Uterus (tissue), 4 donors: ENCODE data around the gene NPAS2. TPM values are rescaled to one million over a fixed set of nuclear protein-coding genes. Genes with fewer than 3 reads are reported as not detected.

ENCODE experiments used
- DNase-seq, 2 donors: peaks; one replicate each; pipeline ENCODE4 v3.0.0-alpha.2; 2019 to 2020
- H3K27ac ChIP-seq, 2 donors: fragments of 200-600 bp; sonication (generic); 1 replicate in 1 of 2; 2 replicates in 1 of 2; pipeline ENCODE4 v1.5.1; 2016 to 2018
- H3K27me3 ChIP-seq, 2 donors: fragments of 200-600 bp; sonication (generic); one replicate each; pipeline ENCODE4 v1.5.1; 2018 to 2019; ENCODE audit warnings: control low read depth in 1 of 2
- H3K36me3 ChIP-seq, 2 donors: fragments of 200-600 bp; sonication (generic); one replicate each; pipeline ENCODE4 v1.5.1; 2019; ENCODE audit warnings: control low read depth in 1 of 2
- H3K4me1 ChIP-seq, 2 donors: fragments of 200-600 bp; sonication (generic); one replicate each; pipeline ENCODE4 v1.5.1; 2018 to 2019; ENCODE audit warnings: control low read depth in 1 of 2
- H3K4me3 ChIP-seq, 2 donors: fragments of 200-600 bp; sonication (generic); 1 replicate in 1 of 2; 2 replicates in 1 of 2; pipeline ENCODE4 v1.5.1; 2018 to 2019; ENCODE audit warnings: mild to moderate bottlenecking in 1 of 2
- H3K9me3 ChIP-seq, 2 donors: fragments of 200-600 bp; sonication (generic); one replicate each; pipeline ENCODE4 v1.5.1; 2019; ENCODE audit warnings: control low read depth in 1 of 2
- POLR2A ChIP-seq, 2 donors: fragments of 450-650 bp; IDR thresholded peaks; one replicate each; pipeline ENCODE4 v1.6.1; 2016; ENCODE audit warnings: antibody characterized with exemption in 2 of 2, mild to moderate bottlenecking in 1 of 2, moderate library complexity in 1 of 2
- intact Hi-C: fragments of 100-400 bp; cut with DNase I; formaldehyde crosslinking; loops from one replicate; pipeline ENCODE4 v1.15.1; 2023; ENCODE audit warnings: low total_unique reads
- total RNA-seq, 4 donors: library from RNA; depleted of rRNA in 3 of 4; stranded (reverse); fragments of >200 nt in 3 of 4; gene quantifications; one replicate each; pipeline versions ENCODE4 v1.1.0 to v1.2.4, GENCODE V29; 2014 to 2023
- TF ChIP-seq, protein P1 (sequence below), 4 experiments: fragments of 200-600 bp in 2 of 4; fragments of 450-650 bp in 2 of 4; sonication (generic) in 2 of 4; IDR thresholded peaks; one replicate each; pipeline ENCODE4 v1.5.1; 2016 to 2019; ENCODE audit warnings: antibody characterized with exemption in 4 of 4, mild to moderate bottlenecking in 2 of 4, moderate library complexity in 1 of 4
- donor health status: DM: yes; HTN: yes; CAD: no.

The NPAS2 gene
- total RNA-seq, 4 donors from 2014 or later = 5.6 to 66.5 (median 24.9) TPM

DNA sequence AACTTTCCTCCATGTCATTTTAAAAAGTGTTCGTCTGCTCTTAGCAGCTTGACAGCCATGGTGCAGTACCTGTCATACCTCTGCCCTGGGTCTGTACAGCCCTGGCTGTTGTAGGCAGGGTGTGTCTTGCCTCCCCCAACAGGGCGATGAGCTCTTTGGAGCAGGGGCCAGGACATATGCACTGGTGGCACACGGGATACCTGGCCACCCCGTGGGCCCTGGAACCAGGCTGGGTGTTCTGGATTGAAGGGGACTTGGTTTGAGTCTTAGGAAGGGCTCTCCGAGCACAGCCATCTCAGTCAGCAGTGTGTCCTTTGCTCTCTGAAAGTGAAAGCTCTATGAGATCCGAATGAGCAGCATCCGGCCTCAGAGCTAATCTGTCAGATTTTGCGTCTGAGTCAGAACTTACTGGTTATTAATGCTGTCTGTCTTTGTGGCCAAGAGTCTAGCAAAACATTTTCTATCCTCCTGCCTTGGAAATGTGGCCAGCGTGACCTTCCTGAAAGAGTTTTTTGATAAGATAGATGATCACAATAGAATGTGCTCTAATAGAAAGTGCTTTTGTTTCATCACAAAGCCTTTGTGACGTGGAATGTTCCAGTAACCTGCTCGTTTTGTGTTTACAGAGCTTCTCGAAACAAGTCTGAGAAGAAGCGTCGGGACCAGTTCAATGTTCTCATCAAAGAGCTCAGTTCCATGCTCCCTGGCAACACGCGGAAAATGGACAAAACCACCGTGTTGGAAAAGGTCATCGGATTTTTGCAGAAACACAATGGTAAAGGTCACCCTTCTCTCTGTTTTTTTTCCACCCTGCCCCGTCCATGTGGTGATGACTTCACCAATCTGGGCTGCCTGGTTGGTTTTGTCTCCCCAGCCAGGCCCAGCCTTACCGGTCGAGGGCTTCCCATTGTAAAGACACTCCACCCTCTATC, 104.8 kb downstream of the NPAS2 start:
- Histone ChIP-seq H3K27ac (peak overlapping the region; percentile 71 to 80), H3K4me3 (no peak overlapping the region), H3K4me1 (no peaks in the 10 kb centered on the region), H3K36me3 (no peaks in the 10 kb centered on the region), H3K27me3 (no peaks in the 10 kb centered on the region), H3K9me3 (no peaks in the 10 kb centered on the region)
- no peak for TF ChIP-seq POLR2A (IDR thresholded peaks at IDR 0.05)
- TF ChIP-seq, protein P1, sequence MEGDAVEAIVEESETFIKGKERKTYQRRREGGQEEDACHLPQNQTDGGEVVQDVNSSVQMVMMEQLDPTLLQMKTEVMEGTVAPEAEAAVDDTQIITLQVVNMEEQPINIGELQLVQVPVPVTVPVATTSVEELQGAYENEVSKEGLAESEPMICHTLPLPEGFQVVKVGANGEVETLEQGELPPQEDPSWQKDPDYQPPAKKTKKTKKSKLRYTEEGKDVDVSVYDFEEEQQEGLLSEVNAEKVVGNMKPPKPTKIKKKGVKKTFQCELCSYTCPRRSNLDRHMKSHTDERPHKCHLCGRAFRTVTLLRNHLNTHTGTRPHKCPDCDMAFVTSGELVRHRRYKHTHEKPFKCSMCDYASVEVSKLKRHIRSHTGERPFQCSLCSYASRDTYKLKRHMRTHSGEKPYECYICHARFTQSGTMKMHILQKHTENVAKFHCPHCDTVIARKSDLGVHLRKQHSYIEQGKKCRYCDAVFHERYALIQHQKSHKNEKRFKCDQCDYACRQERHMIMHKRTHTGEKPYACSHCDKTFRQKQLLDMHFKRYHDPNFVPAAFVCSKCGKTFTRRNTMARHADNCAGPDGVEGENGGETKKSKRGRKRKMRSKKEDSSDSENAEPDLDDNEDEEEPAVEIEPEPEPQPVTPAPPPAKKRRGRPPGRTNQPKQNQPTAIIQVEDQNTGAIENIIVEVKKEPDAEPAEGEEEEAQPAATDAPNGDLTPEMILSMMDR (IDR thresholded peaks at IDR 0.05) = no peak
- DNase-seq = peak; percentile 29 to 36
- intact Hi-C loops = no loop called here

- no peak overlapping the region for H3K4me3 ChIP-seq
- intact Hi-C loops = no loop called here
Observed at GRCh38 chr2:100928235-100928634, 108.3 kb downstream of the NPAS2 start.

GRCh38 chr2:100929147-100929546, 109.2 kb downstream of the NPAS2 start:
- no peak overlapping the region for H3K4me3 ChIP-seq
- DNase-seq = no peak
- H3K27me3 ChIP-seq = no peaks in the 10 kb centered on the region
- no peaks in the 10 kb centered on the region for H3K36me3 ChIP-seq
- no peak for TF ChIP-seq POLR2A (IDR thresholded peaks at IDR 0.05)
- TF ChIP-seq, protein P1 (IDR thresholded peaks at IDR 0.05) = no peak
- no peak overlapping the region for H3K27ac ChIP-seq
- no peaks in the 10 kb centered on the region for H3K4me1 ChIP-seq
- no peaks in the 10 kb centered on the region for H3K9me3 ChIP-seq
- intact Hi-C loops = no loop called here

More at GRCh38 chr2:100928235-100928634, 108.3 kb downstream of the NPAS2 start:
- TF ChIP-seq, protein P1 (IDR thresholded peaks at IDR 0.05) = no peak
- no peak for TF ChIP-seq POLR2A (IDR thresholded peaks at IDR 0.05)
- DNase-seq = no peak
- Histone ChIP-seq H3K9me3 (no peaks in the 10 kb centered on the region), H3K36me3 (no peaks in the 10 kb centered on the region), H3K27ac (no peak overlapping the region), H3K4me1 (no peaks in the 10 kb centered on the region), H3K27me3 (no peaks in the 10 kb centered on the region)

GRCh38 chr2:100934504-100935371, 114.8 kb downstream of the NPAS2 start:
- intact Hi-C loops = no loop called here
- TF ChIP-seq, protein P1 (IDR thresholded peaks at IDR 0.05) = no peak
- TF ChIP-seq POLR2A (IDR thresholded peaks at IDR 0.05) = no peak
- Histone ChIP-seq H3K9me3 (no peaks in the 10 kb centered on the region), H3K4me3 (no peak overlapping the region), H3K27ac (no peak overlapping the region), H3K27me3 (no peaks in the 10 kb centered on the region), H3K4me1 (no peaks in the 10 kb centered on the region), H3K36me3 (no peaks in the 10 kb centered on the region)
- DNase-seq = no peak
